Skeletal muscle satellite cell (primary cell): ENCODE measurements around the gene C16orf46.

Experiments
- H3K27me3 ChIP-seq: 2 replicates; pipeline ENCODE4 v1.7.0; 2013; ENCODE audit warnings: low read length; ENCODE audit not compliant: control insufficient read depth, insufficient read depth
- H3K36me3 ChIP-seq: 2 replicates; pipeline ENCODE4 v1.7.0; 2013; ENCODE audit warnings: mild to moderate bottlenecking, control low read depth, low read length; ENCODE audit not compliant: insufficient read depth
- H3K4me1 ChIP-seq: 2 replicates; pipeline ENCODE4 v1.7.0; 2013; ENCODE audit warnings: low read length; ENCODE audit not compliant: control insufficient read depth, insufficient read depth
- H3K4me2 ChIP-seq: 2 replicates; pipeline ENCODE4 v1.7.0; 2013; ENCODE audit warnings: mild to moderate bottlenecking, low read length
- H3K4me3 ChIP-seq: 2 replicates; pipeline ENCODE4 v1.7.0; 2013; ENCODE audit warnings: low read length
- H3K9ac ChIP-seq: 2 replicates; pipeline ENCODE4 v1.7.0; 2013; ENCODE audit warnings: mild to moderate bottlenecking, low read depth, low read length, moderate library complexity
- H3K9me3 ChIP-seq: replicated peaks from 2 replicates; pipeline ENCODE4 v1.7.0; 2013; ENCODE audit warnings: mild to moderate bottlenecking, control low read depth, low read length

The C16orf46 gene

GRCh38 chr16:81071805-81072204, 5.2 kb downstream of the C16orf46 start:
- no peak overlapping the region for H3K4me3 ChIP-seq
- H3K9ac ChIP-seq: no peak overlapping the region
- H3K4me2 ChIP-seq: peak overlapping the region; percentile 8
- H3K36me3 ChIP-seq: no peaks in the 10 kb centered on the region
- no peaks in the 10 kb centered on the region for H3K27me3 ChIP-seq
- H3K4me1 ChIP-seq: peaks cover 20% of the 10 kb centered on the region
- no peaks in the 10 kb centered on the region for H3K9me3 ChIP-seq

- Histone ChIP-seq H3K4me1 (peaks cover 28% of the 10 kb centered on the region), H3K4me2 (no peak overlapping the region), H3K36me3 (no peaks in the 10 kb centered on the region), H3K27me3 (no peaks in the 10 kb centered on the region), H3K4me3 (no peak overlapping the region), H3K9ac (no peak overlapping the region), H3K9me3 (no peaks in the 10 kb centered on the region)
Measured at GRCh38 chr16:81070979-81071378, 6.1 kb downstream of the C16orf46 start.

- H3K9ac ChIP-seq: no peak overlapping the region
- H3K4me1 ChIP-seq: peaks cover 34% of the 10 kb centered on the region
- no peaks in the 10 kb centered on the region for H3K36me3 ChIP-seq
- no peaks in the 10 kb centered on the region for H3K27me3 ChIP-seq
- H3K4me3 ChIP-seq: no peak overlapping the region
- H3K4me2 ChIP-seq: no peak overlapping the region
- no peaks in the 10 kb centered on the region for H3K9me3 ChIP-seq
Measured at GRCh38 chr16:81069063-81069462, 8.0 kb downstream of the C16orf46 start.

- H3K27me3 ChIP-seq: no peaks in the 10 kb centered on the region
- H3K4me3 ChIP-seq: no peak overlapping the region
- peak overlapping the region; percentile 62 for H3K4me2 ChIP-seq
Measured at GRCh38 chr16:81067166-81067565, 9.9 kb downstream of the C16orf46 start.

GRCh38 chr16:81066681-81067080, 10.4 kb downstream of the C16orf46 start:
- Histone ChIP-seq H3K9me3 (no peaks in the 10 kb centered on the region), H3K4me1 (peaks cover 29% of the 10 kb centered on the region), H3K27me3 (no peaks in the 10 kb centered on the region), H3K9ac (peak overlapping the region; percentile 29), H3K4me3 (no peak overlapping the region), H3K4me2 (peak overlapping the region; percentile 62), H3K36me3 (no peaks in the 10 kb centered on the region)

More at GRCh38 chr16:81067166-81067565, 9.9 kb downstream of the C16orf46 start:
- Histone ChIP-seq H3K4me1 (peaks cover 34% of the 10 kb centered on the region), H3K9ac (peak overlapping the region; percentile 29), H3K9me3 (no peaks in the 10 kb centered on the region), H3K36me3 (no peaks in the 10 kb centered on the region)

- H3K4me3 ChIP-seq: no peak overlapping the region
- peaks cover 17% of the 10 kb centered on the region for H3K4me1 ChIP-seq
- H3K9ac ChIP-seq: no peak overlapping the region
- H3K36me3 ChIP-seq: no peaks in the 10 kb centered on the region
- no peak overlapping the region for H3K4me2 ChIP-seq
- H3K9me3 ChIP-seq: no peaks in the 10 kb centered on the region
- no peaks in the 10 kb centered on the region for H3K27me3 ChIP-seq
Measured at GRCh38 chr16:81061871-81062608, 15.0 kb downstream of the C16orf46 start.

GRCh38 chr16:81061307-81061640, 15.8 kb downstream of the C16orf46 start:
- Histone ChIP-seq H3K9me3 (no peaks in the 10 kb centered on the region), H3K4me1 (peaks cover 9% of the 10 kb centered on the region), H3K36me3 (no peaks in the 10 kb centered on the region), H3K9ac (no peak overlapping the region), H3K27me3 (no peaks in the 10 kb centered on the region), H3K4me3 (no peak overlapping the region), H3K4me2 (no peak overlapping the region)

GRCh38 chr16:81060576-81061306, 16.3 kb downstream of the C16orf46 start:
- no peak overlapping the region for H3K9ac ChIP-seq
- H3K4me1 ChIP-seq: peaks cover 4% of the 10 kb centered on the region
- H3K36me3 ChIP-seq: no peaks in the 10 kb centered on the region
- no peaks in the 10 kb centered on the region for H3K27me3 ChIP-seq
- H3K4me3 ChIP-seq: no peak overlapping the region
- no peaks in the 10 kb centered on the region for H3K9me3 ChIP-seq
- no peak overlapping the region for H3K4me2 ChIP-seq

GRCh38 chr16:81053761-81054160, 23.3 kb downstream of the C16orf46 start:
- no peak overlapping the region for H3K9ac ChIP-seq
- H3K4me2 ChIP-seq: no peak overlapping the region
- no peaks in the 10 kb centered on the region for H3K4me1 ChIP-seq
- no peaks in the 10 kb centered on the region for H3K36me3 ChIP-seq
- no peaks in the 10 kb centered on the region for H3K9me3 ChIP-seq
- H3K27me3 ChIP-seq: no peaks in the 10 kb centered on the region
- H3K4me3 ChIP-seq: no peak overlapping the region

GRCh38 chr16:81042821-81043220, 34.2 kb downstream of the C16orf46 start:
- no peaks in the 10 kb centered on the region for H3K4me1 ChIP-seq
- no peak overlapping the region for H3K9ac ChIP-seq
- peaks cover 43% of the 10 kb centered on the region for H3K36me3 ChIP-seq

GRCh38 chr16:81041696-81042095, 35.3 kb downstream of the C16orf46 start:
- H3K27me3 ChIP-seq: no peaks in the 10 kb centered on the region
- no peak overlapping the region for H3K4me2 ChIP-seq
- no peaks in the 10 kb centered on the region for H3K9me3 ChIP-seq
- H3K4me1 ChIP-seq: peaks cover 7% of the 10 kb centered on the region
- H3K9ac ChIP-seq: no peak overlapping the region
- peaks cover 43% of the 10 kb centered on the region for H3K36me3 ChIP-seq
- no peak overlapping the region for H3K4me3 ChIP-seq

More at GRCh38 chr16:81042821-81043220, 34.2 kb downstream of the C16orf46 start:
- no peak overlapping the region for H3K4me2 ChIP-seq
- no peaks in the 10 kb centered on the region for H3K27me3 ChIP-seq
- H3K9me3 ChIP-seq: no peaks in the 10 kb centered on the region
- no peak overlapping the region for H3K4me3 ChIP-seq

- Histone ChIP-seq H3K4me3 (no peak overlapping the region), H3K4me2 (no peak overlapping the region), H3K4me1 (peaks cover 9% of the 10 kb centered on the region), H3K36me3 (peaks cover 43% of the 10 kb centered on the region), H3K9ac (no peak overlapping the region), H3K27me3 (no peaks in the 10 kb centered on the region), H3K9me3 (no peaks in the 10 kb centered on the region)
Measured at GRCh38 chr16:81040842-81041241, 36.2 kb downstream of the C16orf46 start.
